NT2/D1 (cell line): Measurements from ENCODE around the gene SLC4A4.

Source experiments
- DNase-seq: peaks from one replicate; pipeline ENCODE4 v3.0.0-alpha.2; 2011; ENCODE audit warnings: low read depth, low spot score
- H3K27me3 ChIP-seq: 2 replicates; pipeline ENCODE4 v1.6.0; 2011; ENCODE audit warnings: mild to moderate bottlenecking; ENCODE audit not compliant: insufficient read length, insufficient read depth
- H3K36me3 ChIP-seq: 2 replicates; pipeline ENCODE4 v1.6.1; 2011; ENCODE audit warnings: mild to moderate bottlenecking, low read length, mixed read lengths; ENCODE audit not compliant: insufficient read depth, insufficient read length
- H3K4me1 ChIP-seq: 2 replicates; pipeline ENCODE4 v1.5.1; 2011; ENCODE audit not compliant: insufficient read depth, insufficient read length
- H3K4me3 ChIP-seq: 2 replicates; pipeline ENCODE4 v1.5.1; 2011; ENCODE audit warnings: low read depth; ENCODE audit not compliant: insufficient read length
- H3K9ac ChIP-seq: 2 replicates; pipeline ENCODE4 v1.6.0; 2011; ENCODE audit warnings: low read depth; ENCODE audit not compliant: insufficient read length
- H3K9me3 ChIP-seq: 2 replicates; pipeline ENCODE4 v1.5.1; 2011; ENCODE audit warnings: mild to moderate bottlenecking, low read length; ENCODE audit not compliant: insufficient read depth
- SUZ12 ChIP-seq: IDR thresholded peaks from 2 replicates; pipeline ENCODE4 v1.6.1; 2011; ENCODE audit not compliant: insufficient read length, insufficient read depth; ENCODE audit errors: extremely low read depth
- YY1 ChIP-seq: IDR thresholded peaks from 2 replicates; pipeline ENCODE4 v1.6.1; 2011; ENCODE audit not compliant: insufficient read length, insufficient read depth
- ZNF274 ChIP-seq: IDR thresholded peaks from 2 replicates; pipeline ENCODE4 v1.6.1; 2011; ENCODE audit warnings: mild to moderate bottlenecking, low read depth, low read length

Gene SLC4A4

GRCh38 chr4:71430609-71431008 is 91.8 kb downstream of the SLC4A4 start:
- Histone ChIP-seq H3K36me3 (no peaks in the 10 kb centered on the region), H3K27me3 (no peaks in the 10 kb centered on the region), H3K4me3 (no peak overlapping the region), H3K9ac (no peak overlapping the region), H3K9me3 (no peaks in the 10 kb centered on the region), H3K4me1 (no peaks in the 10 kb centered on the region)
- TF ChIP-seq SUZ12 (no peak), ZNF274 (no peak), YY1 (no peak)
- DNase-seq = no peak

DNA sequence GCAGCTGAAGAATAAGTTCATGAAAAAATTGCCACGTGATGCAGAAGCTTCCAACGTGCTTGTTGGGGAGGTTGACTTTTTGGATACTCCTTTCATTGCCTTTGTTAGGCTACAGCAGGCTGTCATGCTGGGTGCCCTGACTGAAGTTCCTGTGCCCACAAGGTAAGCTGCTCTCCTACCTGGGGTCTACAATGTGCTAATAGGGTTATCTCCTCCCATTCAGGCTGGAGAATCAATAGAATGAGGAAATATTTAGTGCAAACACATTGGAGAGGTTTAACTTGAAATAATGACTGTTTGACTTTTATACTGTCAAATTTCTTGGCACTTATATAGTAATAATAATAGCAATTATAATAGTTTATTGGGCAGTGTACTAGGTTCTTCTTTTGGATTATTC is 101.8 kb downstream of the SLC4A4 start:
- H3K4me3 ChIP-seq = no peak overlapping the region
- no peaks in the 10 kb centered on the region for H3K36me3 ChIP-seq
- no peak for TF ChIP-seq ZNF274
- no peak for TF ChIP-seq SUZ12
- H3K9me3 ChIP-seq = no peaks in the 10 kb centered on the region
- no peak overlapping the region for H3K9ac ChIP-seq
- H3K27me3 ChIP-seq = no peaks in the 10 kb centered on the region
- no peaks in the 10 kb centered on the region for H3K4me1 ChIP-seq
- no peak for DNase-seq

- Histone ChIP-seq H3K9ac (no peak overlapping the region), H3K27me3 (no peaks in the 10 kb centered on the region), H3K36me3 (no peaks in the 10 kb centered on the region), H3K9me3 (no peaks in the 10 kb centered on the region), H3K4me1 (no peaks in the 10 kb centered on the region), H3K4me3 (no peak overlapping the region)
- no peak for DNase-seq
- TF ChIP-seq SUZ12 (no peak), YY1 (no peak), ZNF274 (no peak)
Observed at GRCh38 chr4:71441186-71442169, 102.7 kb downstream of the SLC4A4 start.

DNA sequence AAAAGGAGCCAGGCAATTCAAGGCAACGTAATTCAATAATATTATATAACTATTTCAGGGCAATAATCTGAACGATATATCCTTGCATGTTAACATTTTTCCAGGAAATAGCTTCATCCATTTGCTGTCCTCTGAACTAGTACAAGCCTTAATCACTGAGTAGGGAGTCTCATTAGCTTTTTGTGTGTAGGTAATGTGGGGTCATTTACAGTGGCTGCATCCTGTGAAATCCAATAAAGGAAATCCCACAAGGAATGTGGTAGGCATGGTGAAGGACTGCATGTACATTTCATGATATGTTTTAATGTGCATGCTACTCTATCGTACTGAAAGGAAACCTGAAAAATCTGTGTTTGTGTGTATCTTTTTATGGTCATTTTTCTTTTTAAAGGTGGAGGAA is 103.5 kb downstream of the SLC4A4 start:
- no peak for DNase-seq
- H3K36me3 ChIP-seq = no peaks in the 10 kb centered on the region
- no peak overlapping the region for H3K4me3 ChIP-seq
- H3K4me1 ChIP-seq = no peaks in the 10 kb centered on the region
- no peak for TF ChIP-seq YY1
- TF ChIP-seq ZNF274 = no peak
- TF ChIP-seq SUZ12 = no peak
- no peaks in the 10 kb centered on the region for H3K27me3 ChIP-seq
- H3K9ac ChIP-seq = no peak overlapping the region
- H3K9me3 ChIP-seq = no peaks in the 10 kb centered on the region

GRCh38 chr4:71444395-71444794 is 105.6 kb downstream of the SLC4A4 start:
- Histone ChIP-seq H3K9ac (no peak overlapping the region), H3K27me3 (no peaks in the 10 kb centered on the region), H3K9me3 (no peaks in the 10 kb centered on the region), H3K4me1 (no peaks in the 10 kb centered on the region), H3K4me3 (no peak overlapping the region), H3K36me3 (no peaks in the 10 kb centered on the region)
- TF ChIP-seq YY1 = no peak
- TF ChIP-seq ZNF274 = no peak
- no peak for TF ChIP-seq SUZ12
- no peak for DNase-seq

DNA sequence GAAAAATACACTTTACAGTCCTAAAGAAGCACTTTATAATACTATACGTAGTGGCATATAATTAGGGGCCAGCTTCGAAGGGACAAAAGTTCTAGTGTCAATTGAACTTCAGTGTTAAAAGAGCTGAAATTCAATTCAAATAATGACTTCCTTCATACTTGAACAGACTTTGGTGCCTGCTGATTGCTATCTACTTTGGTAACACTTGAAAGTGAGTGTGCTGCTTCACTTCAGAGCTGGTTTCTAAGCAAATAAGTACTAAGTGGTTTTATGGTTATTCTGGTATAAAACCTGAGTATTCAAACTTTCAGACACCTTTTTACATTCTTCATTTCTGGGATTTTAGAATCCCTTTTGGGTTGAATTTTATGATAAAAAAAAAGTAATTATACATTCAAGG is 107.0 kb downstream of the SLC4A4 start:
- no peaks in the 10 kb centered on the region for H3K9me3 ChIP-seq
- no peak overlapping the region for H3K9ac ChIP-seq
- H3K27me3 ChIP-seq = no peaks in the 10 kb centered on the region
- no peaks in the 10 kb centered on the region for H3K4me1 ChIP-seq
- DNase-seq = no peak
- no peaks in the 10 kb centered on the region for H3K36me3 ChIP-seq
- no peak for TF ChIP-seq YY1
- no peak for TF ChIP-seq SUZ12
- no peak for TF ChIP-seq ZNF274
- no peak overlapping the region for H3K4me3 ChIP-seq

DNA sequence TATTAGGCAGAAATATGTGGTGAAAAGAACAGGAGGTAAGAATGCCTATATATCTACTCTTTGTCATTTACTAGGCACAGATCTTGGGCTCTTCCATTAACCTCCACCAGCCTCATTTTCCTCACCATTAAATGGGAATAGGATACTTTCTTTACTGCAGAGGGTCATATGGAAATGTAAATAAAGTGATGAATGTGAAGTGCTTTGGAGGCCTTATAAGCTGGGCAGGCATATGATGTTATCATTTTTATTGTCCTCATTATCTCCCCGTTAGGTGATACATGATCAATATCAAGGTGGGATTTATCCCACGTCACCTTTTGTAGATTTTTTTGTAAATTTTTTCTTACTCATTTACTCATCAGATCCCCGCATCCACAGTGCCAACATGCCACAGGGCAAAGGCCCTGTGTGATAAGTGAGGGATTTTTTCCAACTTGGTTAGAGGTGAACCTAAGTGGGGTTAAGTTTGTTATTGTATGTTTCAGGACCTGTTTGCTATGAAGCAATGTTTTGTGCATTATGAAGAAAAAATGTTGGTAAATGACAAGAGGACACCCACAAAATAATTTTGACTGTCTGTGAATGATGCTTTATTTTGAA is 107.8 kb downstream of the SLC4A4 start:
- DNase-seq = no peak
- TF ChIP-seq ZNF274 = no peak
- no peak for TF ChIP-seq YY1
- no peak for TF ChIP-seq SUZ12
- no peak overlapping the region for H3K9ac ChIP-seq
- H3K4me3 ChIP-seq = no peak overlapping the region
- no peaks in the 10 kb centered on the region for H3K4me1 ChIP-seq
- H3K36me3 ChIP-seq = no peaks in the 10 kb centered on the region
- H3K27me3 ChIP-seq = no peaks in the 10 kb centered on the region
- H3K9me3 ChIP-seq = no peaks in the 10 kb centered on the region
